AG20443 (cell line): ENCODE measurements around the gene ITPR2.
"Not testable (repeated sequence)": the region's sequence is repeated elsewhere in the genome, so short reads cannot be mapped to it uniquely, and the experiment has no call there.

Experiments
- DNase-seq: peaks from one replicate; pipeline ENCODE4 v3.0.0; 2012; ENCODE audit warnings: low spot score, mixed read lengths

Gene ITPR2

DNA sequence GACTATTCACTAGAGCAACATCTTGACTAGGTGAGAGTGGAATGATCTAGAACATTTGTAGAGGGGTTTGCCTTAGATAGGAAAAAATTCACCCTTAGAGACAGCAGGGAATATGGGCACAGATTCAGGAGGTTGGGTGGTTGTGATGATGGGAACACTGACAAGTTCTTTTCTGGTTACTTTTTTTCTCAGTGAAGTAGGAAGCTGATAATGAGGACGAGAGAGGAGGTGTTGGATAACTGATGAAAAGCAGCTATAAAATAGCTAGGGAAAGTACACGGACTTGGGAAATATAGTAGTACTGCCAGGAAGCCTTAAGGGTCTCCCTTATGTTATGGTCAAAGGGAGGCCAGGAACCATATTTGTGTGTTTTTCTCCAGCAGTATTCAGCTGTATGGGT lies 387.1 kb downstream of the ITPR2 start:
- DNase-seq, result no peak

GRCh38 chr12:26443309-26443708 lies 389.7 kb downstream of the ITPR2 start:
- no peak for DNase-seq

- DNase-seq, result no peak
These were observed 391.6 kb downstream of the ITPR2 start for GRCh38 chr12:26441434-26441833.

DNA sequence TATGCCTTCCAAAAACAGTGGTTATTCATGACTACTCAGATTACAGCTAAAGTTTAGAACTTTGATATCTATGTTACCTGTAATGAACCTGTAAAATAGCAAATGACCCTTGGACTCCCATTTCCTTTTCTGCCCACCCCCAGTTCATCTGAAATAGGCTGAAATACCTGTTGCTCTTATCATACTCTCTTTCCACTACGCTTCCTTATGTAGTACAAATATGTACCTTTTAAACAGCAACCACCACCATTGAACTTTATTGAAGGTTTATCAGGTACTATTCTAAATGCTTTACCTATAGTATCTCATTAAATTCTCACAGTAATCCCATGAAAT lies 398.0 kb downstream of the ITPR2 start:
- no peak for DNase-seq

DNA sequence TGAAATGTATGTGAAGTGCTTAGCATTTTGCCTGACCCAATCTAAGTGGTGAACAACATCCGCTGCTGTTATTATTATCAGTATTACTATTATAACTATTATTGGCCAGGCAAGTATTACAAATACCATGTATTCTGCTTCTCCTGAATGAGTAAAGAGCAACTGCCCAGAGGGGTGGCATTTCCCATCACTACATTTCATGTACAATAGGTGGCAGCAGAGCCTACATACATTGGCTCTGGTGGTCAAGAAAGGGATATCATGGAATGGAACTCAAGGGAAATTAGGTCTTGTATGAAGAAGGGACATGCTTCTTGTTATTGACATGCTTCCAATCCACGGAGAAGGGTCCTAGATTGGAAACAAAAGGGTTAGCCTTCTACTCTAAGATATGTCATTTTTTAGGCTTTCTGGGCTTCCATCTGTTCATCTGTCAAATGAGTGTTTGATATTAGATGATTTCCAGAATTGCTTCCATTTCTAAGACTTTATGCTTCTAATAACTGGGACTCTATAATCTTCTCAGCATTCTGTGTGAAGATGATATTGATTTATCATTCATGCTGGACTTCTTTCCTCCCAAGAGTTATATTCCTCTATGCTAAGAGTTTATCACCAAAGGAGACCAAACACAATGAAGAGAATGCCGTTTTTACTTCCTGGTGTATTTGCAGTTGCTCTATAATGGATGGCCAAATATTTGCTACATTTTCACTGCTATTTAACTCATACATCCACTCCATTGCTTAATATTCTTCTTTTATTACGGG lies 398.5 kb downstream of the ITPR2 start:
- DNase-seq, result peak; percentile 75

DNA sequence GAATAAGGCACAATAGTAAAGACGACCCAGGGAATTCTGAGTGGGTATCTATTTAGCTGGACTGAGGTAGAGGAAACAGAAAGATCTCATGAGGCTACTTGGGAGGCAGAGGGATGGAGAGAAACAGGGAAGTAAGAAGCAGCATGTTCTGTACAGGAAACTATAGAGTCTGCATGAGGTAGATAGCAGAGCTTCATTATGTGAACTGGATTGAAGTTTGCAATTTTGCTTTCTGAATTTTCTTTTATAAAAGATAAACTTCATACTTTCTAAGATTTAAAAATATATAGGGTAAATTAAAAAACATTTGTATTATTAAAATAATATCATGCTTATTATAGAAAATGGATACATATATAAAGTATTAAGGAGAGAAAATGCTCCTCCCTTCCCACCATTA lies 399.3 kb downstream of the ITPR2 start:
- DNase-seq, result not testable (repeated sequence)

DNA sequence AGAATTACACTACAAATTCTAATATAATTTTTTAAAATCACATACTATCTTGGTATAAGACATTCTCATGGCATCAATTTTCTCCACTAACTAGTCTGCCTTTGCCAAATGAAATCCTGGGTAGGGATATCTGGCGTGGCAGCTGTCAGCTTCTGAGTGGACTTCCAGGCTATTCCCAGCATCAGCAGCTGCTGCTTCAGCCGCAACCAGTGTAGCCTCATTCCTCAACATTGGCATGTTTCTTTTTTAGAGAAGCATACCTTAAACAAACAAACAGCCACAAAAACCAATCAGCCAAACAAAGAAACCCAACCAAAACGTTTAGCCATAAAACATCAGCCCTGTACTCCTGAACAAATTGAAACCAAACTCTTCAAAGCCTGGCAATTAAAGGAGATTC lies 401.8 kb downstream of the ITPR2 start:
- DNase-seq, result no peak

DNA sequence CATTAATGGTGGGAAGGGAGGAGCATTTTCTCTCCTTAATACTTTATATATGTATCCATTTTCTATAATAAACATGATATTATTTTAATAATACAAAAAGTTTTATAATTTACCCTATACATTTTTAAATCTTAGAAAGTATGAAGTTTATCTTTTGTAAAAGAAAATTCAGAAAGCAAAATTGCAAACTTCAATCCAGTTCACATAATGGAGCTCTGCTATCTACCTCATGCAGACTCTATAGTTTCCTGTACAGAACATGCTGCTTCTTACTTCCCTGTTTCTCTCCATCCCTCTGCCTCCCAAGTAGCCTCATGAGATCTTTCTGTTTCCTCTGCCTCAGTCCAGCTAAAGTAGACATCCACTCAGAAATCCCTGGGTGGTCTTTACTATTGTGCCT lies 402.4 kb downstream of the ITPR2 start:
- not testable (repeated sequence) for DNase-seq

DNA sequence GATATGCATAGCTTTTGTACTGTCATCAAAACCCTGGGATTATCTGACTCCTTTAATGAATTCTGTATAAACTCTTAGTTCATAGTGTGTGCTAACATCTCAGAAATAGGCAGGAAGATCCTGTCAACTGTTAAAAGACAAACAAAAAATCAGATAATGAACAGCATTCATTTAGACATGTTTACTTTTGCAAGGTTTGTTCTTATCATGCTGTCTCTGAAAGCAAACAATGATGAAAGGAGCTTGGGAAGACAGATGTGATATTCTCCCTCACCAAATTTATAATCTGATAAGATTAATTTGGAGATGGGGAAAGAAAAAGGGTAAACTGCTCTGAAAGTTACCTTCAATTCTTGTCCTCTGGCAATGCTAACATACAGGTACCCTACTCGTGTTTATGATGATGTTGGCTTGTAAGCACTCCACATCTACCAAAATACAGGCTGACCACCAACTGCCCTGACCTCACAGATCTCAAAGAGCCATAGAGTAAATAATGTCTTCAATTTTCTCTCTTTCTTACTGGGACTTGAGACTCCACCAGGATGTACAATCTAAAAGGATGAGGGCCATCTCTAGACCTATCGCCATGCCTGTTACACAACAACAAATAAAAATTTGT lies 403.8 kb downstream of the ITPR2 start:
- DNase-seq, result no peak

- no peak for DNase-seq
These were observed 404.6 kb downstream of the ITPR2 start for GRCh38 chr12:26428420-26428819.

- no peak for DNase-seq
These were observed 406.3 kb downstream of the ITPR2 start for GRCh38 chr12:26426652-26427051.

- no peak for DNase-seq
These were observed 407.3 kb downstream of the ITPR2 start for GRCh38 chr12:26425587-26426260.

GRCh38 chr12:26422839-26423398 lies 410.1 kb downstream of the ITPR2 start:
- DNase-seq, result no peak

- DNase-seq, result no peak
These were observed 416.4 kb downstream of the ITPR2 start for GRCh38 chr12:26416550-26416949.

DNA sequence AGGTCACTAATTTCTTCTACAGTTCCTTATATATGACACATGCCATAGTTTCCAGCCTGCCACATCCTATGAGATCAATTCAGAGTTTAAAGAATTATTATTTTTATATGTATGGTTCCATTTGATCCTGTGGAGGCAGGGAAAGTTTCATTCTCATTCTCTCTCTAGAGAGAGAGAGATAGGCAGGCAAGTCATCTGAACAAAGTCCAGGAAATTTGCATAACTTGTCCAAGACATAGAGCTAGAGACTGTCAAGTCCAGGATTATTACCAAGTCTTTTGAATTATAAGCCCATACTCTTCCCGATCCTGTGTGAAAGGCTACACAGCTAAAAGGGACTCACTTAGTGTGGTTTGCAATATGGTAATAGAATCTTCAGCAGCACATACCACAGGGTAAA lies 422.3 kb downstream of the ITPR2 start:
- no peak for DNase-seq

DNA sequence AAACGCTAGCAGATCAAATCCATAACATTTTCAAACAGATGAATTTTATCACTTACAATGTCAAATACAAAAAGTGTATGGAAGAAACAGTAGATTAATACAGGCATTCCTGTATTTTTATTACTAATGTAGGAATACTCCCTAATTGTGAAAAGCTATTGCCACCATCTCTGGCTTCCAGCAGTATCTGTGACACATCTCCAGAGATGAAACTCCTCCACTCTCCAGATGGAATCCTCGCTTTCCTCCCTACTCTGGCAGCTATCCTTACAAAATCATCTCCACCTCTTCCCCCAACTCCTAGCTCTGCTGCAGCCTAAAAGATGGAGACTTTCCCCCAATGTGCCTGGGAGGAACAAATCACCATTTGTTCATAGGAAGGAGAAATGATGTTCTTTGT lies 426.2 kb downstream of the ITPR2 start:
- DNase-seq, result no peak

DNA sequence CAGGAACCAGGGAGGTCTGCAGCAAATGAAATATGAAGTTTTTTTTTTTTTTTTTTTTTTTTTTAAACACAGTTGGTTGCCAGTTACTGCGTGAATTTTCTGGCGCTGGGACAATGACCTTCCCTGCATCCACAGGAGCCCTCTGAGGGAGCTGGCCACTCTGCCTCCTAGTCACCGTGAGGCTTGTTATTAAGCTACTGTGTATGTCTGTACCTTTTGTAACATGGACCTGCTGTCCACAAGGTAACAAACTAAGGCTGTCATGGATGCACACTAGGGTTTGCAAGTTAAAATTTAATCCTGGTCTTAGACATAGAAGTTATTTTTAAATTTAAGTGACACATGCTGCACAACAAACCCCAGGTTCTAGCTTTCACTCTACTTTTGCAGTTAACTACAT lies 426.6 kb downstream of the ITPR2 start:
- DNase-seq, result no peak

DNA sequence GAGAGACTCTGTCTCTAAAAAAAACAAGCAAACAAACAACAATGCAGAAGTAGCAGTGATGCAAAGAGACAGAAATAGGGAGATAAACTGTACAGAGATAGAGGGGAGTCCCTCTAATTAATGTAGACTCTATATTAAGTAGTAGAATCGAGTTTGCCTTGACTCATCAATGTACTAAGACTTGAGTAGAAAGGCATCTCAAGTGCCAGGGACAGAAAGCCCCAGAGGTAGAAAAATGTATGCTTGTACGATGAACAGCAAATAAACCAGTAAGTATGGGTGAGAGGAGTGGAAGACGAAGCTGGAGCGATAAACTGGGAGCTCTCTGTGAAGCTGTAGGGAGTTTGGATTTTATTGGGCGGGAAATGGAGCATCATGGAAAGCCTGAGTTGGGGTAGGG lies 429.4 kb downstream of the ITPR2 start:
- no peak for DNase-seq

DNA sequence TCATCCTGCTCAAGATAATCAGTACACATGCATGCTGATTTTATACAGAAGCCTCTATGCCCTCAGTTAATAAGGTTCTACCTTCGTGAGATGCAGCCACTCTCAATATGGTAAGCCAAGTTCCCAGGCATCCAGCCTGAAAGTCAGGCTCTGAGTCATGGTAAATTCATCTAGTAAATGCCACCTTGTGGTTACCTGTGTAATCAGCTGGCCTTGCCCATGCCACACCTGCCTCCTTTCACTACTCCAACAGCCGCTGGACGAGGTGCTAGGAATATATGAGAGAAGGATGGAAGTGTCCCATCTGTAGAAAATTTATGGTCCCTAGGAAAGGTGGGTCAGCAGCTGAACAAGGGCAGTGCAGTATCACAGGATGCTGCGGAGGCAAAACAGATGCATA lies 430.3 kb downstream of the ITPR2 start:
- no peak for DNase-seq

- DNase-seq, result no peak
These were observed 431.1 kb downstream of the ITPR2 start for GRCh38 chr12:26401874-26402273.

DNA sequence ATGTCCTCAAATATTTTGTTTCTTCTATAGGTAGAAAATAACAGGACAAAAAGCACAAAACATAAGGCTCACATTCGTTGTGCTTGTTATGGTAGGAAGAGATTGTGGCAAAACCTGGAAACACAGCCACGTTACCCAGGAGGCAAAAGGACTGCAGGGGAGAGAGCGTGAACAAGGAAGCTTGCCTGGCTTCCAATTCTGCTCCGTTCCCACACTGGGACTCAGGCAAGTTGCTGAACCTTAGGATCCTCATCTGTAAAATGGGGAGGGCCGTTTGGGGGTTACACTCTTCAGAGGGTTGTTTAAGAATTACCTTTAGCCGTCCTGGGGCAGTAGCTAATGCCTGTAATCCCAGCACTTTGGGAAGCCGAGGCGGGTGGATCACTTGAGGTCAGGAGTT lies 432.4 kb downstream of the ITPR2 start:
- no peak for DNase-seq

DNA sequence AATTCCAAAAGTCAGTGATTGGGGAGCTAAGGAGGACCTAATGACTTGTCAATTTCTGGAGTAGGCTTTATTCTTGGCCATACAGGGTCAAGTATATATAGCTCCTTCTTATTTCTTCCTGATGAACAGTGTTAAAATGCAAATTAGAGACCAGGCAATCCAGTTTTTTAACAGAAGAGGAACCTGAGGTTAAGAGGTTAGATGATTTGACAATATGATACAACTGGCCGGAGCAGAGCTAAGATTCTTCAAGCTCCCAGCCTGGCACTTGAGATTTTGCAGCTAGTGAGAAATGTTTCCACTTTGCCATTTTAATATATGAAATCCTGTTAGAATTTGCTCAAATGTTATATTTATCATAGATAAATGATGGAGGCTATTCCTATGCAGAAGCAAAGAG lies 433.6 kb downstream of the ITPR2 start:
- DNase-seq, result no peak

DNA sequence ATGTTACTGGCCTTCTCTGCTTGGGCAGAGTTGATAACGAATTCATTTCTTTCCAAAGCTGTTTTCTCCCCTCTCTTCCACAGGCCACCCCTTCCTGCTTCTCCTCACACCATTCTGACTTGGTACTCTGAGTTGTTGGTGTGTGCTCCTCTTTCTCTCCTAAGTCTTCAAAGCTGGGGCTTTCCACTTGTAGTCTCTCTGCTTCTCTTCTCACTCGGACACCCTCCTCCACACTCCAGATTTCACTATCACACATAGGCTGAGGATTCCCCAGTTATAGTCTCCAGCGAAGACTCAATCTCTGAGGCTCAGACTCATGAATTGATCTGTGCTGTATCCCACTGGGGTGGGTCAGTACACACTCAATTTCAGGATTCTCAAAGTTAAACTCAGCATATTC lies 436.6 kb downstream of the ITPR2 start:
- DNase-seq, result no peak
